IMR-90 (cell line): ENCODE data around the gene ANGEL1. TPM values are rescaled to one million over a fixed set of nuclear protein-coding genes. Genes with fewer than 3 reads are reported as not detected.

Experiments used
- ATAC-seq: fragments of 200-7000 bp; cut with Tn5 transposase; 2 replicates; pipeline ENCODE4 v1.9.1; 2020; ENCODE audit warnings: low read depth, mild to moderate bottlenecking, moderate library complexity
- BruUV-seq: library from RNA; stranded (reverse); fragments of 400-500 nt; replicated peaks from 2 replicates; lab custom pipeline; 2021; lab: Mats Ljungman, UMichigan
- CTCF ChIA-PET: fragments of 300-600 bp; formaldehyde crosslinking; extraction: SDS; loops from one replicate; lab custom pipeline; 2021; ENCODE audit warnings: antibody characterized with exemption; lab: Yijun Ruan, JAX
- POLR2A ChIA-PET: fragments of 300-600 bp; sonication (Branson Sonifier 250); formaldehyde crosslinking; loops from one replicate; lab custom pipeline; 2022; ENCODE audit warnings: antibody characterized with exemption; ENCODE audit not compliant: unreplicated experiment; lab: Charles Lee
- DNase-seq: peaks from one replicate; pipeline ENCODE4 v3.0.0; 2013
- H2AFZ ChIP-seq: replicated peaks from 2 replicates; pipeline ENCODE3; 2013; ENCODE audit warnings: low read length, mild to moderate bottlenecking; ENCODE audit not compliant: poor library complexity
- H2AK5ac ChIP-seq: 2 replicates; pipeline ENCODE4 v1.6.1; 2013; ENCODE audit warnings: low read depth, low read length, inconsistent platforms
- H2AK9ac ChIP-seq: replicated peaks from 2 replicates; pipeline ENCODE3; 2013; ENCODE audit warnings: mild to moderate bottlenecking, low read depth, low read length, moderate library complexity; ENCODE audit not compliant: poor library complexity
- H2BK120ac ChIP-seq: 2 replicates; pipeline ENCODE4 v1.6.1; 2013; ENCODE audit warnings: low read depth, low read length, inconsistent platforms
- H2BK15ac ChIP-seq: 3 replicates; pipeline ENCODE4 v1.6.1; 2013; ENCODE audit warnings: low read depth, low read length, inconsistent platforms
- H2BK20ac ChIP-seq: 2 replicates; pipeline ENCODE4 v1.6.1; 2013; ENCODE audit warnings: low read depth, mild to moderate bottlenecking, inconsistent platforms, low read length, moderate library complexity
- H2BK5ac ChIP-seq: 2 replicates; pipeline ENCODE4 v1.6.1; 2013; ENCODE audit warnings: mild to moderate bottlenecking, low read depth, low read length, inconsistent platforms; ENCODE audit not compliant: poor library complexity, severe bottlenecking
- H3K14ac ChIP-seq: replicated peaks from 2 replicates; pipeline ENCODE4 v1.6.1; 2013; ENCODE audit warnings: low read depth, low read length, inconsistent platforms
- H3K18ac ChIP-seq: 2 replicates; pipeline ENCODE4 v1.6.1; 2013; ENCODE audit warnings: low read depth, low read length, control low read depth
- H3K23ac ChIP-seq: 2 replicates; pipeline ENCODE4 v1.6.1; 2013; ENCODE audit warnings: low read depth, low read length, inconsistent platforms
- H3K27ac ChIP-seq: 2 replicates; pipeline ENCODE4 v1.5.1; 2013; ENCODE audit warnings: mild to moderate bottlenecking, control low read depth, low read length; ENCODE audit not compliant: insufficient read depth
- H3K27me3 ChIP-seq: 2 replicates; pipeline ENCODE4 v1.6.1; 2013; ENCODE audit warnings: low read length; ENCODE audit not compliant: control insufficient read depth, insufficient read depth
- H3K36me3 ChIP-seq: 2 replicates; pipeline ENCODE4 v1.6.1; 2013; ENCODE audit warnings: low read length, mixed read lengths; ENCODE audit not compliant: control insufficient read depth, insufficient read depth
- H3K4ac ChIP-seq: 2 replicates; pipeline ENCODE4 v1.6.1; 2013; ENCODE audit warnings: low read depth, low read length, inconsistent platforms
- H3K4me1 ChIP-seq: 2 replicates; pipeline ENCODE4 v1.6.1; 2013; ENCODE audit warnings: low read length, mixed read lengths; ENCODE audit not compliant: control insufficient read depth, insufficient read depth
- H3K4me2 ChIP-seq: 2 replicates; pipeline ENCODE4 v1.6.1; 2013; ENCODE audit warnings: low read depth, mild to moderate bottlenecking, control low read depth, low read length, moderate library complexity
- H3K4me3 ChIP-seq: 2 replicates; pipeline ENCODE4 v1.5.1; 2013; ENCODE audit warnings: low read depth, mild to moderate bottlenecking, control low read depth, low read length, moderate library complexity; ENCODE audit not compliant: insufficient read depth
- H3K56ac ChIP-seq: 2 replicates; pipeline ENCODE4 v1.6.1; 2013; ENCODE audit warnings: low read length, inconsistent platforms; ENCODE audit not compliant: insufficient read depth; ENCODE audit errors: extremely low read depth
- H3K79me1 ChIP-seq, 2 experiments: 2 replicates each; pipeline ENCODE4 v1.6.1; 2013; ENCODE audit warnings: low read length in 2 of 2, inconsistent platforms in 1 of 2, low read depth in 1 of 2
- H3K9ac ChIP-seq: 2 replicates; pipeline ENCODE4 v1.6.1; 2013; ENCODE audit warnings: low read depth, low read length, control low read depth
- H3K9me1 ChIP-seq: 2 replicates; pipeline ENCODE4 v1.6.1; 2013; ENCODE audit warnings: low read length, inconsistent platforms; ENCODE audit not compliant: insufficient read depth
- H3K9me3 ChIP-seq: 2 replicates; pipeline ENCODE4 v1.6.1; 2013; ENCODE audit warnings: low read length; ENCODE audit not compliant: control insufficient read depth, insufficient read depth
- H4K20me1 ChIP-seq: 2 replicates; pipeline ENCODE4 v1.6.1; 2013; ENCODE audit warnings: low read length, inconsistent platforms; ENCODE audit not compliant: insufficient read depth
- H4K5ac ChIP-seq: 2 replicates; pipeline ENCODE4 v1.6.1; 2013; ENCODE audit warnings: mild to moderate bottlenecking, low read depth, low read length, control low read depth
- H4K8ac ChIP-seq, 2 experiments: 2 replicates each; pipeline ENCODE4 v1.6.1; 2013; ENCODE audit warnings: low read depth in 2 of 2, low read length in 2 of 2, control low read depth in 1 of 2, inconsistent platforms in 1 of 2
- H4K91ac ChIP-seq: 2 replicates; pipeline ENCODE4 v1.6.1; 2013; ENCODE audit warnings: low read depth, low read length, inconsistent platforms; ENCODE audit not compliant: insufficient read depth
- BHLHE40 ChIP-seq: fragments of 150-350 bp; IDR thresholded peaks from 2 replicates; pipeline ENCODE4 v1.6.1; 2016; ENCODE audit warnings: mild to moderate bottlenecking, low read depth, low read length
- CEBPB ChIP-seq: IDR thresholded peaks from 2 replicates; pipeline ENCODE4 v1.6.1; 2012; ENCODE audit warnings: low read depth, low read length, improper control_type of control experiment
- FOS ChIP-seq: fragments of 150-350 bp; IDR thresholded peaks from 2 replicates; pipeline ENCODE4 v1.6.1; 2016; ENCODE audit warnings: low read depth, low read length
- MAFK ChIP-seq: IDR thresholded peaks from 2 replicates; pipeline ENCODE4 v1.6.1; 2012; ENCODE audit warnings: low read depth, low read length, improper control_type of control experiment
- MAZ ChIP-seq: IDR thresholded peaks from 2 replicates; pipeline ENCODE4 v1.6.1; 2012; ENCODE audit warnings: low read depth, mild to moderate bottlenecking, low read length, improper control_type of control experiment, moderate library complexity, borderline replicate concordance
- MXI1 ChIP-seq: IDR thresholded peaks from 2 replicates; pipeline ENCODE4 v1.6.1; 2012; ENCODE audit warnings: low read depth, mild to moderate bottlenecking, low read length, moderate library complexity, borderline replicate concordance
- NFE2L2 ChIP-seq: fragments of 150-350 bp; IDR thresholded peaks from 2 replicates; pipeline ENCODE4 v1.6.1; 2016; ENCODE audit warnings: low read depth, mild to moderate bottlenecking, low read length
- POLR2A ChIP-seq: IDR thresholded peaks from 2 replicates; pipeline ENCODE4 v1.6.1; 2012; ENCODE audit warnings: mild to moderate bottlenecking, low read depth, low read length
- RAD21 ChIP-seq: IDR thresholded peaks from 2 replicates; pipeline ENCODE4 v1.6.1; 2012; ENCODE audit warnings: low read length, improper control_type of control experiment
- RCOR1 ChIP-seq: IDR thresholded peaks from 2 replicates; pipeline ENCODE4 v1.6.1; 2012; ENCODE audit warnings: mild to moderate bottlenecking, low read length, improper control_type of control experiment; ENCODE audit not compliant: insufficient replicate concordance
- RFX5 ChIP-seq: IDR thresholded peaks from 2 replicates; pipeline ENCODE4 v1.8.0; 2012; ENCODE audit warnings: low read depth, mild to moderate bottlenecking, low read length, moderate library complexity
- SMC3 ChIP-seq: fragments of 150-350 bp; IDR thresholded peaks from 2 replicates; pipeline ENCODE4 v1.6.1; 2016; ENCODE audit warnings: low read depth, mild to moderate bottlenecking, antibody characterized with exemption, low read length, moderate library complexity
- WGBS, 2 experiments: methylation state at CpG; one replicate each; pipeline versions ENCODE4 v1.1.5 to v1.1.7; 2013; ENCODE audit warnings: missing lambda C conversion rate in 2 of 2; ENCODE audit not compliant: insufficient read length in 1 of 2; ENCODE audit errors: extremely low coverage in 2 of 2; 5-methylcytosine and 5-hydroxymethylcytosine counted together
- dilution Hi-C: fragments of 300-500 bp; cut with HindIII; formaldehyde crosslinking; loops from one replicate; pipeline ENCODE4 v1.14.3; 2018; ENCODE audit warnings: low sequenced_read_pairs; ENCODE audit not compliant: unreplicated experiment
- in situ Hi-C: fragments of 300-500 bp; cut with MboI; formaldehyde crosslinking; loops from 3 replicates; pipeline ENCODE4 v1.14.3; 2019; ENCODE audit warnings: low sequenced_read_pairs, inconsistent platforms, mixed read lengths
- intact Hi-C: fragments of 100-400 bp; cut with micrococcal nuclease; formaldehyde crosslinking; loops from 2 replicates; pipeline ENCODE4 v1.10.0; 2022
- polyA plus RNA-seq, 3 experiments: library from polyadenylated mRNA; depleted of rRNA; stranded (reverse); fragments of >200 nt; gene quantifications; 2 replicates each; pipeline ENCODE4 v1.2.3, GENCODE V29; 2012; ENCODE audit warnings: low replicate concordance in 1 of 3
- total RNA-seq: library from RNA; depleted of rRNA; stranded (reverse); fragments of >200 nt; gene quantifications from 2 replicates; pipeline ENCODE4 v1.2.3, GENCODE V29; 2012
- TF ChIP-seq, protein P1 (sequence below): conservative IDR thresholded peaks from 2 replicates; pipeline ENCODE4 v1.5.1; 2012; ENCODE audit warnings: mild to moderate bottlenecking, low read depth, low read length, improper control_type of control experiment
- TF ChIP-seq, protein P2 (sequence below): fragments of 150-350 bp; IDR thresholded peaks from 2 replicates; pipeline ENCODE4 v1.6.1; 2016; ENCODE audit warnings: low read depth, mild to moderate bottlenecking, low read length, moderate library complexity, borderline replicate concordance

ANGEL1 gene
- total and polyA plus RNA-seq, 2 of the 4 experiments (the other 2 are of a cell fraction): 4.1 to 10.0 TPM

DNA sequence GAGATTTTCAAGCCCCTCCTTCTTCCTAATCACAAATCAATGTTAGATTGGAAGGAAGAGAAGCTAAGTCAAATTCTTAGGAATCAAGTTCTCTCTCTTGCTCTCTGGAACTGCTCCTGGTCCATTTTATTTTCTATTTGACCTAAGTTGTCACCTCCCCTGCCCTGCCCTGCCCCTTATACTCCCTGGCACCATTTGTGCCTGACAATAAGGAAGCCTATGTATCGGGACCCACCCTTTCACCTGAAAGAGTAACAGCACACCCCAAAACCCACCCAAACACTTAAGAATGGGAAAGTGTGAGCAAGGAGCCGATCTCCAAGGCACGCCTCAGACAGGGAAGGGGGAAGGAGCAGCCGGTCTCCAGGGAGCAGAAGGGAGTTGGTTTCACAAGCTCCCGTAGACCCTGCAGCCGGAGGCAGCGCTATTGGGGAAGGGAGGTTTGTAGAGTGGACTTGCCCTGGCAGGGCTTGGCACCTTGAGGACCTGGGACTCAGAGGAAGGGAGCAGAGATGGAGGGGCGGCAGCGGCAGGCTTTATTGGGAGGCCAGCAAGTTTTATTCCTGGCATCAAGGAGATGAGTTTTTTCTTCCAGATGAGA is 15.1 kb upstream of the ANGEL1 start:
- BruUV-seq: no TSS peak
- H3K14ac ChIP-seq: no peak overlapping the region
- peaks cover 18% of the 10 kb centered on the region for H3K27me3 ChIP-seq
- no peak overlapping the region for H3K23ac ChIP-seq
- no peak for ATAC-seq
- DNase-seq: no peak
- H3K9me1 ChIP-seq: no peaks in the 10 kb centered on the region
- no peak overlapping the region for H2BK15ac ChIP-seq
- H3K9ac ChIP-seq: no peak overlapping the region
- no peak overlapping the region for H4K5ac ChIP-seq
- no peak for TF ChIP-seq SMC3
- no peak for TF ChIP-seq MXI1
- TF ChIP-seq BHLHE40: no peak
- TF ChIP-seq POLR2A: no peak
- TF ChIP-seq, protein P1, sequence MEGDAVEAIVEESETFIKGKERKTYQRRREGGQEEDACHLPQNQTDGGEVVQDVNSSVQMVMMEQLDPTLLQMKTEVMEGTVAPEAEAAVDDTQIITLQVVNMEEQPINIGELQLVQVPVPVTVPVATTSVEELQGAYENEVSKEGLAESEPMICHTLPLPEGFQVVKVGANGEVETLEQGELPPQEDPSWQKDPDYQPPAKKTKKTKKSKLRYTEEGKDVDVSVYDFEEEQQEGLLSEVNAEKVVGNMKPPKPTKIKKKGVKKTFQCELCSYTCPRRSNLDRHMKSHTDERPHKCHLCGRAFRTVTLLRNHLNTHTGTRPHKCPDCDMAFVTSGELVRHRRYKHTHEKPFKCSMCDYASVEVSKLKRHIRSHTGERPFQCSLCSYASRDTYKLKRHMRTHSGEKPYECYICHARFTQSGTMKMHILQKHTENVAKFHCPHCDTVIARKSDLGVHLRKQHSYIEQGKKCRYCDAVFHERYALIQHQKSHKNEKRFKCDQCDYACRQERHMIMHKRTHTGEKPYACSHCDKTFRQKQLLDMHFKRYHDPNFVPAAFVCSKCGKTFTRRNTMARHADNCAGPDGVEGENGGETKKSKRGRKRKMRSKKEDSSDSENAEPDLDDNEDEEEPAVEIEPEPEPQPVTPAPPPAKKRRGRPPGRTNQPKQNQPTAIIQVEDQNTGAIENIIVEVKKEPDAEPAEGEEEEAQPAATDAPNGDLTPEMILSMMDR: no peak
- no peak for TF ChIP-seq MAFK
- no peak for TF ChIP-seq NFE2L2
- TF ChIP-seq CEBPB: no peak
- no peak for TF ChIP-seq RFX5
- no peak for TF ChIP-seq RAD21
- TF ChIP-seq MAZ: no peak
- no peak for TF ChIP-seq RCOR1
- TF ChIP-seq, protein P2, sequence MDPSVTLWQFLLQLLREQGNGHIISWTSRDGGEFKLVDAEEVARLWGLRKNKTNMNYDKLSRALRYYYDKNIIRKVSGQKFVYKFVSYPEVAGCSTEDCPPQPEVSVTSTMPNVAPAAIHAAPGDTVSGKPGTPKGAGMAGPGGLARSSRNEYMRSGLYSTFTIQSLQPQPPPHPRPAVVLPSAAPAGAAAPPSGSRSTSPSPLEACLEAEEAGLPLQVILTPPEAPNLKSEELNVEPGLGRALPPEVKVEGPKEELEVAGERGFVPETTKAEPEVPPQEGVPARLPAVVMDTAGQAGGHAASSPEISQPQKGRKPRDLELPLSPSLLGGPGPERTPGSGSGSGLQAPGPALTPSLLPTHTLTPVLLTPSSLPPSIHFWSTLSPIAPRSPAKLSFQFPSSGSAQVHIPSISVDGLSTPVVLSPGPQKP: no peak
- no peak for TF ChIP-seq FOS
- H2BK120ac ChIP-seq: no peak overlapping the region
- no peak overlapping the region for H3K56ac ChIP-seq
- no peak overlapping the region for H2AK5ac ChIP-seq
- H2BK5ac ChIP-seq: no peak overlapping the region
- peak overlapping the region; percentile 49 for H2AFZ ChIP-seq
- no peak overlapping the region for H3K27ac ChIP-seq
- H3K9me3 ChIP-seq: no peaks in the 10 kb centered on the region
- POLR2A ChIA-PET: interaction anchor here (0.6 kb wide), 1 partner anchor 9 kb away, joined by 3 read pairs; no protein-coding TSS in a partner anchor
- H3K4me2 ChIP-seq: peak overlapping the region; percentile 57; the same call in 1 of the 2 replicates
- no peak overlapping the region for H2AK9ac ChIP-seq
- H4K8ac ChIP-seq: no peak overlapping the region
- intact Hi-C loops: no loop called here
- no peaks in the 10 kb centered on the region for H4K20me1 ChIP-seq
- no peaks in the 10 kb centered on the region for H3K4me1 ChIP-seq
- 87% methylated on average over 3 of the region's 9 CpGs; no CpG with 5 or more reads in 1 of the 2 experiments for WGBS, 2 experiments
- H3K79me1 ChIP-seq: no peaks in the 10 kb centered on the region
- no peaks in the 10 kb centered on the region for H3K36me3 ChIP-seq
- H3K18ac ChIP-seq: no peak overlapping the region
- no peak overlapping the region for H2BK20ac ChIP-seq
- no peak overlapping the region for H3K4me3 ChIP-seq
- CTCF ChIA-PET: no interaction called here
- no peak overlapping the region for H3K4ac ChIP-seq
- dilution Hi-C loops: no loop called here
- no peak overlapping the region for H4K91ac ChIP-seq
- in situ Hi-C loops: no loop called here
